NCI-H2171 treated with DMSO at 0.1 percent for 48 hours (cell line): ENCODE measurements around the gene MON1B.
A peak's percentile ranks its signal among the peaks of the same experiment; 100 is the strongest.
"Not testable (repeated sequence)": the region's sequence is repeated elsewhere in the genome, so short reads cannot be mapped to it uniquely, and the experiment has no call there.

Source experiments
- DNase-seq: peaks from one replicate; lab custom pipeline; 2025; lab: John Stamatoyannopoulos, UW

Gene MON1B

GRCh38 chr16:77197747-77198146, 6.8 kb downstream of the MON1B start:
- DNase-seq, result no peak

- no peak for DNase-seq
These were observed 8.2 kb downstream of the MON1B start, which contains the start of gene SYCE1L for GRCh38 chr16:77199211-77199610. TSS of gene SYCE1L (plus strand) at chr16:77199408. CDS start at chr16:77199452, 44 bp downstream.

- DNase-seq, result no peak
These were observed 15.5 kb downstream of the MON1B start for GRCh38 chr16:77206533-77206932.

- DNase-seq, result no peak
These were observed 16.0 kb downstream of the MON1B start for GRCh38 chr16:77207030-77207429.

GRCh38 chr16:77208382-77208781, 17.4 kb downstream of the MON1B start:
- no peak for DNase-seq

- peak; percentile 97 for DNase-seq
These were observed 21.1 kb downstream of the MON1B start for GRCh38 chr16:77211880-77212740.

GRCh38 chr16:77212741-77213541, 22.0 kb downstream of the MON1B start:
- peak; percentile 75 for DNase-seq

GRCh38 chr16:77213542-77214106, 22.6 kb downstream of the MON1B start:
- no peak for DNase-seq

GRCh38 chr16:77214411-77215138, 23.6 kb downstream of the MON1B start:
- no peak for DNase-seq

- no peak for DNase-seq
These were observed 28.4 kb downstream of the MON1B start for GRCh38 chr16:77219437-77219836.

- DNase-seq, result no peak
These were observed 29.4 kb downstream of the MON1B start for GRCh38 chr16:77220427-77220826.

GRCh38 chr16:77221482-77221881, 30.5 kb downstream of the MON1B start:
- no peak for DNase-seq

- DNase-seq, result peak; percentile 14
These were observed 32.2 kb downstream of the MON1B start for GRCh38 chr16:77223184-77223583.

GRCh38 chr16:77225182-77225581, 34.2 kb downstream of the MON1B start:
- DNase-seq, result no peak

GRCh38 chr16:77227745-77228144, 36.8 kb downstream of the MON1B start:
- no peak for DNase-seq

- DNase-seq, result no peak
These were observed 40.1 kb downstream of the MON1B start for GRCh38 chr16:77231047-77231446.

- no peak for DNase-seq
These were observed 43.0 kb downstream of the MON1B start for GRCh38 chr16:77233799-77234519.

GRCh38 chr16:77234611-77235010, 43.6 kb downstream of the MON1B start:
- DNase-seq, result peak; percentile 81

GRCh38 chr16:77236063-77236511, 45.1 kb downstream of the MON1B start:
- peak; percentile 89 for DNase-seq

- peak; percentile 37 for DNase-seq
These were observed 47.6 kb downstream of the MON1B start for GRCh38 chr16:77238593-77238992.

GRCh38 chr16:77242471-77242870, 51.5 kb downstream of the MON1B start:
- not testable (repeated sequence) for DNase-seq
